Rectal smooth muscle tissue (tissue), 1 donor: ENCODE measurements around the gene FIGNL2.

Experiments used
- H3K27ac ChIP-seq: one replicate; pipeline ENCODE4 v1.7.0; 2013; ENCODE audit warnings: low read depth, low read length, inconsistent platforms
- H3K27me3 ChIP-seq: one replicate; pipeline ENCODE4 v1.7.0; 2013; ENCODE audit warnings: low read length; ENCODE audit not compliant: control insufficient read depth, insufficient read depth
- H3K36me3 ChIP-seq: one replicate; pipeline ENCODE4 v1.7.0; 2013; ENCODE audit warnings: low read length; ENCODE audit not compliant: control insufficient read depth, insufficient read depth
- H3K4me1 ChIP-seq: one replicate; pipeline ENCODE4 v1.7.0; 2013; ENCODE audit warnings: low read length; ENCODE audit not compliant: control insufficient read depth, insufficient read depth
- H3K4me3 ChIP-seq: one replicate; pipeline ENCODE4 v1.7.0; 2013; ENCODE audit warnings: low read length
- H3K9ac ChIP-seq: one replicate; pipeline ENCODE4 v1.7.0; 2013; ENCODE audit warnings: low read length

FIGNL2 gene

DNA sequence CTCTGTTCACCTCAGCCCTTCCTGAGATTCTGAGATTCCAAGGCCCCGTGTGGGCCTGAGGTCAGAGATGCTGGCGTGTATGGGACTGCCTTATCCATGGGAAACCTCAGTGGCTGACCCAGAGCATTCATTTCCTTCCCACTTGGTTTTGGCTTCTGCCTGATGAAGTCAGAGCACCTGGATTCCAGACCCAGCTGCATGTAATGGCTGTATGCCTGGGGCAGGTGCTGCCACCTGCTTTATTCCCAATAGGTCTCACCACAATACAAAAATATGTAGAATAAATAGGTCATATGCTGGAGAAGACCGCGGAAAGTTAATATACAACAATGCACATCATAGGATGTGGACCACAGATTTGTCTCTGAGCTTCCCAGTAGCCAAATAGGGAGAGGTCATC is 25.6 kb downstream of the FIGNL2 start:
- H3K36me3 ChIP-seq = no peaks in the 10 kb centered on the region
- peaks cover 4% of the 10 kb centered on the region for H3K27me3 ChIP-seq
- H3K9ac ChIP-seq = no peak overlapping the region
- no peak overlapping the region for H3K4me3 ChIP-seq
- no peaks in the 10 kb centered on the region for H3K4me1 ChIP-seq
- no peak overlapping the region for H3K27ac ChIP-seq

DNA sequence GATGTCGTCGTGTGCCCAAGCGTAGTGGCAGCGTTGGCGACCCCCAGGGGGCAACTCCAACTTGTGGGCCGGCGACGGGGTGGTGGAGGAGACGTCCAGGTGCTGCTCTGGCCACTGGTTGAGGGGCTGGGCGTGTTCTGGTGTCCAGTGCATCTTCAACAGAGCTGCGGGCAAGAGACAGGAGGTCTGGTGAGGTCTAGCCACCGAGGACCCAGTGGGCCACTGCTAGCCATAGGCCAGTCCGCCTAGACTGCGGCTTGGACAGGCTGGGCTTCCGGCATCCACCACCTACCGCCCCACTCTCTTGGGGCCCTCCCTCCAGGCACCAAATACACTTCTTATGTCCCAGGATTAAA is 26.3 kb downstream of the FIGNL2 start:
- Histone ChIP-seq H3K27me3 (peaks cover 4% of the 10 kb centered on the region), H3K36me3 (no peaks in the 10 kb centered on the region), H3K4me1 (no peaks in the 10 kb centered on the region), H3K27ac (no peak overlapping the region), H3K9ac (no peak overlapping the region), H3K4me3 (no peak overlapping the region)

DNA sequence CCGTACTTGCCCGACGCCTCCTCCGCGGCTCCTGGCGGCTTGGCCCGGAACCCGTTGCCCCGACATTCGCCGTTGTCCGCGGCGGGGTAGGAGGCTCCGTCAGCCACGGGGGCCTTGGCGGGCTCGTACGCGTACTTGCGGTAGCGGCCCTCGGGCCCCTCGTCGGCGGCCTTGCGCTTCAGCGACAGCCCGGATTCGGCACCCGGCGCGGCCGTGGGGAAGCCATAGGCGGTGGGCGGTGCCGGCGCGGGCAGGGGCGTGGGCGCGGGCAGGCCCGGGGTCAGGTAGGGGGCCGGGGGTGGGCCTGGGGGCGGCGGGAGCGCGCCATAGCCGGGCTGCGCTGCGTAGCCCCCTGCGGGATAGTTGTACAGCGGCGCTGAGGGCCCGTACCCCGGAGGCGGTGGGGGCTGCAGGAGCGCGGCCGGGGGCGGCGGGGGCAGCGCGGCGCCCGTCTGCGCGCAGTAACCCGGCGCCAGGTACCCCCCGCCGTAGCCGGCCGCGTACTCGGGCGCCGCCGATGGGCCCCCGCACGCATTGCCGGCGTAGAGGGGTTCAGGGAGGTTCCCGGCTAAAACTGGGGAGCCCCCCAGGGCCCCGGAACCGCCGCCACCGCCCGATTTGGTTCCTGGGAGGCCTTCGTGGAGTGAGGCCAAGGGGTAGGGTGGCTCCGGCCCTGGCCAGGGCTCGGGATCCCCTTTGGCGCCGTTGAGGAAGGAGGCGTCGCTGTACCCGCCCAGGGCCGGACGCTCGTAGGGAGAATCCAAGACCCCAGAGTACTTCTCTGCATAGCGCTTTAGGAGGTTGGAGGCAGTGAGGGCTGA is 26.9 kb downstream of the FIGNL2 start:
- no peak overlapping the region for H3K27ac ChIP-seq
- H3K9ac ChIP-seq = no peak overlapping the region
- H3K4me3 ChIP-seq = peak overlapping the region; percentile 27
- H3K36me3 ChIP-seq = no peaks in the 10 kb centered on the region
- no peaks in the 10 kb centered on the region for H3K4me1 ChIP-seq
- peaks cover 4% of the 10 kb centered on the region for H3K27me3 ChIP-seq

DNA sequence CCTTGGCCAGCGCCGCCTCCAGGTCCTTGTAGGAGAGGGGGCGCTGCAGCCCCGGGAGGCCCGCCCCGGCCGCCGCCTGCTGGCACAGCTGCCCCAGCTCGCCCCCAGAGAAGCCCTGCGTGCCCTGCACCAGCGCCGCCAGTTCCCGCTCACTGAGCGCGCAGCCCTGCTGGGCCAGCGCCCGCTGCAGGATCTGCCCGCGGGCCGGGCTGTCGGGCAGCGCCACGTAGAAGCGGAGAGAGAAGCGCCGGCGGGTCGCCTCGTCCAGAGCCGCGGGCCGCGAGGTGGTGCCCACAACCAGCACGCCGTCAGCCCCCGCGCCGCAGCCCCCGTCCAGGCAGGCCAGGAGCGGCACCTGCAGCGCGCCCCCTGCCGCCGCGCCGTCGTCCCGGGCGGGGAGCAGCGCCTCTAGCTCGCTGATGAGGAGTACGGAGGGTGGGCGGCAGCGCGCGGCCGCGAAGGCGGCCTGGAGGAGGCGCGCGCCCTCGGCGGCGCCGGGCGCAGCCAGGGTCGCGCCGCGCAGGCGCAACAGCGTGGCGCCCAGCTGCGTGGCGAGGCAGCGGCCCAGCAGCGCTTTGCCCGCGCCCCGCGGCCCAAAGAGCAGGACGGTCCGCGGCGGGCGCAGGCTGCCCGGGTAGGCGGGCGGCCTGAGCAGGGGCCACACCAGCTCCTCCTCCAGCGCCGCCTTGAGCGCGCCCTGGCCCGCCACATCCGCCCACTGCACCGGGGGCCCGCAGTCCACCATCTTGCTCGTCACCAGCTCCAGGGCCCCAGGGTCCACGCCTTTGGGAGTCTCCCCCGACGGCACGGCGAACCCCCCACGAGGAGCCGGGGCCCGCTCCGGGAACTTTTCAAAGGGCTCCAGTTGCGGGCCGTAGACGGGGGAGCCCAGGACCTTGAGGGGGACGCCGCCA is 27.7 kb downstream of the FIGNL2 start:
- Histone ChIP-seq H3K9ac (no peak overlapping the region), H3K4me3 (peak overlapping the region; percentile 48), H3K4me1 (no peaks in the 10 kb centered on the region), H3K27me3 (peaks cover 4% of the 10 kb centered on the region), H3K36me3 (no peaks in the 10 kb centered on the region), H3K27ac (no peak overlapping the region)

DNA sequence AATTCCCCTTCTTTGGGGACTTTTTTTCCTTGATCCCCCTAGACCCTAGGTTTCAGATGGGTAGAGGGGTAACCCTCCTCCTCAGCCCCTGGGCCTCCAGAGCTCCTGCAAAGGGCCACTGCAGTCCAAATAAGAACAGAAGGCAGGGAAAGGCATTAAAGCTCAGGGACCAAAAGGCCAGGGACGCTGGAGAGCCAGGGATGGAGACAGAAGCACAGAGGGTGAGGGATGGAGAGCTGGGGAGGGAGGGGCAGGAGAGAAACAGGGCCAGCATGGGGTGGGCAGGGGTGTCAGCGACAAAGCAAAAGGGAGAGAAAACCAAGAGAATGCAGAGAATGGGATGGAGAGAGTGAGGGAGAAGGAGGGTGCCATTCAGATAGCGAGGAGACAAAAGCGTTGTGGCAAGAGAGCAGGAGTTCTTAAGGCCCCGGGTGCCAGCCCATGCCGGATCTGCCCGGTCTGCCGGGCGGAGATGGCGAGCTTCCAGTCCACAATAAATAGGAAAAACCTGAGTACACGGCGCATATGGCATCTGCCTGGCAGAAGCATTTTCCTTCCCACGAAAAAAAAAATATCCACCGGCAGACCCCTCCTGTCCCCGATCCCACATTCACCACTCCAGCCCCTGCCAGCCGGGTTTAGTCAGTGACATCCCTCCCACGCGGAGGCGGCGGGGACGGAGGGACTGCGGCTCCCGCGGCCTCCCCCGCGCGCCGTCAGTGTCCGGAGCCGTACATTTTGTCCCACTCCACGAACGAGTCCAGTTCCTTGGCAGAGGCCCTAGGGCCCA is 28.6 kb downstream of the FIGNL2 start:
- H3K9ac ChIP-seq = no peak overlapping the region
- H3K4me1 ChIP-seq = no peaks in the 10 kb centered on the region
- peak overlapping the region; percentile 48 for H3K4me3 ChIP-seq
- no peak overlapping the region for H3K27ac ChIP-seq
- peaks cover 4% of the 10 kb centered on the region for H3K27me3 ChIP-seq
- H3K36me3 ChIP-seq = no peaks in the 10 kb centered on the region

DNA sequence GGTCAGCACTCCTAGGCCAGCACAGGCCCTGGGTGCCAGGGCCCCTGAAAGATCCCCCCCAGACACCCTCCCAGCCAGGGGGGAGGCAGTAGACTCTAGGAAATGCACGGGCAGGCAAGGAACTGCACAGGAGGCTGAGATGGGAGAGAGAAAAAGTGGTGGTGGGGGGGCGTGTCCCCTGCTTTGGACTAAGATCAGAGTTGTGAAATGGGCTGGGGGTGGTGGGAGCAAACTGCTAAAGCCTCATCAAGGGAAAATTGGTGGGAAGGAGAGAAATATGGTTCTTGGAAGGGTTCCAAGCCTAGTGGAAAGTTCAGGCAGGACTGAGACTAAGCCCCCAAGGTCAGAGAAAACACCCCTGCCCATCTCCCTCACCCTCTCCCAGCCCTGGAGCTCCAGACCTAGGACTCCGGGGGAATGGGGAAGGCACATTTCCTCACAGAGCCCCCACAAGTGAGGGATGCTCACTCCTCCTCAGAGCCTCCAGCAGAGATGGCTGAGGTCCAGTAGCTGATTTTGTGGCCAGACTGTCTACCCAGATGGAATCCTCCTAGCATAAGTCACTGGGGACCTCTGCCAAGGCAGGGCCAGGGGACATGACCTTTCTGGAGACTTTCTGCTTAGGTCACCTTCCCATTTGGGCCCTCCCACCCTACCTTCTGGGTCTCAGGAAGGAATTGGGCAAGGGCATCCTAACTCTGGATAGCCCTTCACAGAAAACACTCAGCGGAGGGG is 29.8 kb downstream of the FIGNL2 start:
- Histone ChIP-seq H3K27ac (no peak overlapping the region), H3K4me3 (no peak overlapping the region), H3K9ac (no peak overlapping the region), H3K36me3 (no peaks in the 10 kb centered on the region), H3K4me1 (no peaks in the 10 kb centered on the region), H3K27me3 (peaks cover 4% of the 10 kb centered on the region)

GRCh38 chr12:51818086-51818485 is 30.4 kb downstream of the FIGNL2 start:
- Histone ChIP-seq H3K4me1 (no peaks in the 10 kb centered on the region), H3K4me3 (no peak overlapping the region), H3K27ac (no peak overlapping the region), H3K27me3 (peaks cover 4% of the 10 kb centered on the region), H3K36me3 (no peaks in the 10 kb centered on the region), H3K9ac (no peak overlapping the region)

DNA sequence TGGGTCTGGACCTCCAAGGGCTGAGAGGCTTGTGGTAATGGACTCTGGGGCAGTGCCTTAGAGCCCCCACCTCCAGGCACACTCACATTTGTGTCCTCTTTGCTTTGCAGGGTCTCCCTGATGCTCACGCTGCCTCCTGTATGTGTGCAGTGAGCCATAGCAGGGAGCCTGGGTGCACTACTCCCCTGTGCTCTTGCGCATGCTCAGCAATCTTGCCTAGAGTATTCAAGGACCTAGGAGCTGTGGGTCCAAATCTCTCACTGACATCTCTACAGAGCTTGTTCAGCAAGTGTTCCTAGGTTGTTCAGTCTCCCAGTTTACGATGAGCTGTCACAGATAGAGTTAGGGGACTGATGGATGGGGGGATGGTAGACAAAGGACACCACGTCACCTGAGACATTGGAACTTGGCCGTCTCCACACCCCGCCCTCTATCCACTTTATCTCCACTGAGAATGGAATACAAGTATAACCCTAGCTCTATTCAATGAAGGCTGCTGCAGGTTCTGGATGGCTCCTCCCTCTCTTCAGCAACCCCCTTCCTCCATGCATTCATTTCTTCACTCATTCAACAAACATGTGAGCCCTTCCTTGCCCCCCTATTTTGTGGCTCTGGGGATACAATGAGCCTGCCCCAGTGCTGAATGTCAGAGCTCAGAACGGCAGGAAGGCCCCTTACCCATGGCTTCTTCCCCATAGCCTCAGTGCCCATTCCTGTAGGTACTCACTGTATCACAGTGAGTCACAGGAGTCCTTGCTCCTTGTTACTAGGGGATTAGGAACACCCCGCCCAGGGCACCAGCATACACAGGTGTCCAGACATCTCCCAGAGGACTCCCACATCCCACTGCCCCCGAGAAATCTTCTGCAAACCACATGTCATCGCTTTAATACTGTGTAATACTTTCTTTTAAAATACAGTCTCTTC is 31.2 kb downstream of the FIGNL2 start:
- Histone ChIP-seq H3K9ac (no peak overlapping the region), H3K4me1 (no peaks in the 10 kb centered on the region), H3K4me3 (no peak overlapping the region), H3K27me3 (peaks cover 4% of the 10 kb centered on the region), H3K27ac (no peak overlapping the region), H3K36me3 (no peaks in the 10 kb centered on the region)

GRCh38 chr12:51815571-51815970 is 32.9 kb downstream of the FIGNL2 start:
- H3K9ac ChIP-seq = no peak overlapping the region

DNA sequence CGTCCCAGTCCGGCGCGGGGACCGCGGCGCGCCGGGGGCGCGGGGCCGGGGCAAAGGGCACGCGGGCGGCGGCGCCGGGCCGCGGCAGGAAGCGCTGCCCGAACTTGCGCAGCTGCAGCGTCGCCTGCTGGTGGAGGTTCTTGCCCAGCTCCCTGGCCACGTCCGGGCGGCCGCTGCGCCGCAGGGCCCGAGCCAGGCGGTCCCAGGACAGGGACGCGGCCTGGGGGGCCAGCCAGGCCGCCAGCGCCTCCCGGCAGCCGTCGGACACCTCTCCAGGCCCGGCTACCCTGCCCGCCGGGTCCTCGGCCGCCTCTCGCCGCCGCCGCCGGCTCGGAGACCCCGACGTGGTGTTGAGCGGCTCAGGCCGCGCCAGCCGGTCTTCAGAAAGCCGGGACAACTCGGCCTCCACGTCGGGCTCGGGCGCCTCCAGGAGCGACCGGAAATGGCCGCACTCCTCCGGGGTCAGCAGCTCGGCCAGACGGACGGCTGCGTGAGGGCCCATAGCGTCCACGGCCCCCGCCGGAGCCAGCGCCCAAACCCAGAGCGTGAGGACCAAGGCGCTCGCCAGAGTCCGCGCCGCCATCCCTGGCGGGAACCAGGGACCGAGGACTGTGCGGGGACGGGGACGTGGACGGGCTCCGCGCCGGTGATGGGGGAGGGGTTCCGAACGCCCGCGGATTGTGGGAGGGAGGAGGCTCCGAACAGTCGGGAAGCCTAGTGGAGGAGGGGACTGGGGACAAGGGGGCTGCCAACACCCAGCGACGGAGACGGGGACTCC is 34.0 kb downstream of the FIGNL2 start:
- H3K27me3 ChIP-seq = no peaks in the 10 kb centered on the region
- no peaks in the 10 kb centered on the region for H3K36me3 ChIP-seq
- no peak overlapping the region for H3K27ac ChIP-seq
- peak overlapping the region; percentile 32 for H3K9ac ChIP-seq
- peak overlapping the region; percentile 61 for H3K4me3 ChIP-seq
- no peaks in the 10 kb centered on the region for H3K4me1 ChIP-seq

More at GRCh38 chr12:51815571-51815970, 32.9 kb downstream of the FIGNL2 start:
- Histone ChIP-seq H3K4me1 (no peaks in the 10 kb centered on the region), H3K27ac (no peak overlapping the region), H3K36me3 (no peaks in the 10 kb centered on the region), H3K4me3 (no peak overlapping the region), H3K27me3 (peaks cover 4% of the 10 kb centered on the region)
